IPS-NIHi7 (cell line): ENCODE results near the gene NNT.
A peak's percentile ranks its signal among the peaks of the same experiment; 100 is the strongest.

Experiments used
- DNase-seq: peaks from one replicate; pipeline ENCODE4 v3.0.0; 2012; ENCODE audit warnings: mixed read lengths; ENCODE audit errors: extremely low spot score

NNT gene

GRCh38 chr5:43623048-43623680 is 20.2 kb downstream of the NNT start:
- DNase-seq: no peak

- DNase-seq: peak; percentile 85
Measured at GRCh38 chr5:43627028-43627427, 24.0 kb downstream of the NNT start.

DNA sequence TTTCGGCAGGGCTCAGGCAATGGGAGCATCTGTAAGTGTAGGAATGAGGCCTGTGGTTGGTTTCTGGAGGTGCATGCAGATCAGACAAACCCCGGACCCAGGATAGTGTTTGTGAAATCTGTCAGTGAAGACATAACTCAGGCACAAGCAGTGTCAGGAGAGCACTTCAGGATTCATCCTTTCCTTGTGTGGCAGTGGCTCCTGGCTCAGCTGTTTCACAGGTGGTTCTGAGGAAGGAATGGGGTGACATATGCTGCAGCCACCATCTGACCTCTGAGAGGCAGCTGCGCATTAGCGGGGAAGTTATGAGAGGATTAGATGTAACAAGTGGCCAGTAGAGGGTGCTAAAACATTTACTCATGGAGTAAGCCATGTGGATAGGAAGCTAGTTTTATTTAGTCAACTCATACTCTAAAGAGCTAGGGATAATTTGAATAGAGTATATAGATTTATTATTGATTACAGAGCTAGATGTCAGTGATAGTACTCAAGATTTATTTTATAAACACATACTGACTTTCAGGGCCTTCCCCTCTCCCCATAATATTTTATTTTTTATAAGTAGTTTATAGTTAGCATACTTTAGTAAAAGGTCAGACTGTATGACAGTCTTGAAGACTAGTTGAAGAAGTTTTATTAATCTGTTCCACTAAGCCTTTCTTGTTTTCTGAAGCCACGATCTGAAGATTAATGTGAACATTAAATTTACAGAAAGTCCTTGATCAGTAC is 28.4 kb downstream of the NNT start:
- peak; percentile 69 for DNase-seq

DNA sequence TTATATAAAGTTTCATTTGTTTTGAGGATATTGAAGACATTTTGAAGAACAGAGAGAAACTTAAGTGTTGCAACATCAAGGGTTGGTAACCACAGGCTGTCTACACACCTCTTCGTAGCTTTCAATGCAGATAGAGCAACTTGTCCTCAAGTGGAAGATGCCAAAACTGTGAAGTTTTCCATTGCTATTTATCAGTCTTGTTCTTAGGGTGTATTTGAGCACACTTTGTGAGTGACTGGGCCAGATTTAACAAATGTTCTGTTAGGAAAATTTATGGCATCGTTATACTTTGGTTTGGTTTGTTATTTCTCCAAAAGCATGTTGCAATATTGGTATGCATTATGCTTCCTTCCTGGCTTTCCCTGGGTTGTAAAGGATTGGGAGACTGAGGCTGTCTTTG is 31.6 kb downstream of the NNT start:
- no peak for DNase-seq

DNA sequence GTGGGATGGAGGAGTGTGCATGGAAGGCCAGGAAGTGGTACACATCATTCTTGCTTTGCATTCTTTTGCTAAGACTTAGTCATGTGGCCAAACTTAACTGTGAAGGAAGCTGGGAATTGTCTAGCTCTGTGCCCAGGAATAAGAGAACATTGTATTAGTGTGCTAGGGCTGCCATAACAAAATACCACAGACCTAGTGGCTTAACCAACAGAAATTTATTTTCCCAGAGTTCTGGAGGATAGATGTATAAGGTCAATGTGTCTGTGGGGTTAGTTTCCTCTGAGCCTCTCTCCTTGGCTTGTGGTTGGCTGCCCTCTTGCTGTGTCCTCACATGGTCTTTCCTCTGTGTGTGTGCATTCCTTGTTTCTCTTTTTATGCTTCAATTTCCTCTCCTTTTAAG is 32.4 kb downstream of the NNT start:
- no peak for DNase-seq

DNA sequence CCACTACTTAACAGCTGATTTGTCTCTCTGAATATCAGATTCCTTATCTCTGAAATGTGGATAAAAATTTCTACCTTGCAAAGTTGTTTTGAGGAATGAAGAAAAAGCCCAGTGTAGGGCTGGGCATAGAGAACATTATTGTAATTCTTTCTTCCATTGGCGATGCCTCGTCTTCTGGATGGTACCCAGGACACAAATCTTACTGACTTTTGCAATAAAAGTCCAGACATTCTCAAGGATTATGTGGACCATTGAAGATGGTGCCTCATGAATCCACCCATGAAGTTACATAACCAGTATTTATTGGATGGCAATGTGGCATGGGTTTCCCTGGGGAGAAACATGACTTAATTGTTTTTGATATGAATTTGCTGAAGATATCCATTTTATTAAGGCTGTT is 33.1 kb downstream of the NNT start:
- no peak for DNase-seq

- DNase-seq: no peak
Measured at GRCh38 chr5:43637416-43637815, 34.4 kb downstream of the NNT start.

DNA sequence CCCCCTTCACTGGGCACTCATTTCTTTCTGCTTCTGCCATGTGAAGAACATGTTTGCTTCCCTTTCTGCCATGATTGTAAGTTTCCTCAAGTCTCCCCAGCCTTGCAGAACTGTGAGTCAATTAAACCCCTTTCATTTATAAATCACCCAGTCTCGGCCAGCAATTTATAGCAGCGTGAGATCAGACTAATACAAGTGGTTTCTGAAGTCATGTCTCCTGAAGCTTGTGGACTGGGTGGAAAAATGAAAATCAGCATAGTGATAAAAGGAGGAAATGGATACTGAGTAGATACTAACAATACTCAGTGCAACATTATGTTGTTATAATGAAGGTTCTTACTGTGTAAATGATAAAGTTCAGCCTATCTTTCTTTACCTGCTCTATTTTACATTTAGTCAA is 35.1 kb downstream of the NNT start:
- DNase-seq: no peak

- no peak for DNase-seq
Measured at GRCh38 chr5:43638546-43638945, 35.6 kb downstream of the NNT start.

GRCh38 chr5:43639566-43639965 is 36.6 kb downstream of the NNT start:
- DNase-seq: no peak

- no peak for DNase-seq
Measured at GRCh38 chr5:43642428-43642827, 39.4 kb downstream of the NNT start.

DNA sequence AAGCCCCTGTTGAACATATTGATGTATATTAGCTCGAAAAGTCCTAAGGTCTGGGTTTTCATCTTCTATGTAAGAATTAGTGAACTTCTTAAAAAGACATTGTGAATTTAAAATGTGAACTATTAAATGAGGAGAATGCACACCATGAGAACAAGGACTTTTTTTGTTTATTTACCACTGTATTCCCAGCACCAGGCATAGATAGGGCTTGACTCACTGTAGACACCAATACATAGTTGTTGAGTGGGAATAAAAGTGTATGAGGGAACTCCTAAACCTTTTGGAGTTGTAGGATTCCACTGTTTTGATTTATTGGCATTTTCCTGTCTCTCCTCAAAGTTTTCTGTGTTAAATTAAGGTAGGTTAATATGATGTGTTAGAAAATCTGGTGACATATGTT is 40.3 kb downstream of the NNT start:
- DNase-seq: no peak

DNA sequence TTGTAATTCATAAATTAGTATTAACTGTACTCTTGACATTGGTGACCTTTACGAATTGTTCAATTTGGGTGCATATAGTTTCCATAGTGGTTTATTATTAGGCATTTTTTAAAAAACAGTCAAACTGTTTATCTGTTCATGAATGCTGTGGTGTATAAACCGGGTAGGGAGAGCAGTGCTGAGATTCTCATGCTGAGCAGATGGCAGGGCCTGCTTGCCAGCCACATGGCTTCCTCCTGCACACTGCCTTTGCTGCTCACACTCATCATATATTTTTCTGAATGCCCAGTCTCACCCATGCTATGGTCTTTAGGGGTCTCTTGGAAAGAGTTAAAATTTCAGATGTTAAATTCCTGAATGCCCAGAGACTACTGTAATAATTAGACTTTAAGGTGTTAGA is 40.8 kb downstream of the NNT start:
- DNase-seq: no peak

GRCh38 chr5:43646992-43647391 is 44.0 kb downstream of the NNT start:
- DNase-seq: no peak

- DNase-seq: no peak
Measured at GRCh38 chr5:43647789-43648188, 44.8 kb downstream of the NNT start.

DNA sequence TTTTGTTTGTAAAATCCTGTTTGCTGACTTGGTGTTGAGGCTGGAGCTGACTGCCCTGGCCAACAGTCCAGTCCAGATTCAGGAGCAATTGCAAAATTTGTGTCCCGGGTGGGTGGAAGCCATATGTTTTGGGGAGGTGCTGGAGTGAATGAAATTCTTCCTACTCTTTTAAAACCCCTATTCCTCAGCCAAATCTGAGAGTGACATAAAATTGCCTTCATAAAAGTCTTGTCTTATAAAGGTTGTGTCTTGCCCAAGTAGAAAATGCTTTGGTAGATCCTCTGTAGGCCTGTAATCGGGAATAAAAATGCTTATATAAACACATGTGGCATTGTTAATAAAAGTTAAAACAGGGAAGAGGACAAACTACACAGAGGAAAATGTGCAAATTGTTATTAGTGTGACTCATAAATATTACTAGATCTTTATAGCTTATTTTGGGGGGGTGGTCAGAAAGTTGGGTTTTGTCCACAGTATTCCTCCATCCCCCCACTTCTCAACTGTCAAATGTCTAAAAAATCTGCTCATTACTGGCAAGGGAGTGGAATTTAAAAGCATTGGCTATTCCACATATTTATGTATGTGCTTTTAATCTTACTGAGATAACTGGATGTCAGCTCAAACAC is 45.6 kb downstream of the NNT start:
- no peak for DNase-seq

- DNase-seq: no peak
Measured at GRCh38 chr5:43649256-43649655, 46.3 kb downstream of the NNT start.

- DNase-seq: no peak
Measured at GRCh38 chr5:43652537-43653302, 49.7 kb downstream of the NNT start.

DNA sequence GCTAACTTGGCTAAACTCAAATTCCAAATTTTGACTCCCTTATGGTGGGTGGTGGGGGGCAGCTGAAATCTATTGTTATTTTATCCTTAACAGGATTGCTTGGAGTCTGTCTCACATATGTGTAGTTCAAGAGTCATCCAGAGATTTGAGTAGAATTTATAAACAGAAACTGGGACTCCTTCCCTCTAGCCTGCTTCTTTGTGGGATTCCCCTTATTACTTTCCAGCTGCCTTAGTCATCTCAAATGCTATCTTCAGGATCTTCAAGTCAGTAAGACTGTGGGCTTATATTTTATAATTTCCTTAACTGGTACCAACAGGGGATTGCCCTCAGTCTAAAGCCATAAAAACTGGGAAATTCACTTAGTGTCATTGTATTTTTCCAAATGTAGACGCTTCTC is 55.5 kb downstream of the NNT start:
- DNase-seq: no peak

DNA sequence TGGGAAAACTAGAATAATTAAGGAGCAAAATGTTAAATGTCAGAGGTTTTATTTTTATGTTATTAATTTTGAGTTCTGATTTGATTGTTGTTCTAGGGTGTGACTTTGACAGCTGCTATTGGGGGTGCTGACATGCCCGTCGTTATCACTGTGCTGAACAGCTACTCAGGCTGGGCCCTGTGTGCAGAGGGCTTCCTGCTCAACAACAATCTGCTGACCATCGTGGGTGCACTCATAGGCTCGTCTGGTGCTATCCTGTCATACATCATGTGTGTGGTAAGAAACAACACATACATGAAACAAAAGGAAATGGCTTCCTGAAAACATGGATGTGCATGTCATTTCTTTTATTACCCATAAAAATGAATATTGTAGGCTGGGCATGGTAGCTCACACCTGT is 56.1 kb downstream of the NNT start:
- DNase-seq: no peak

DNA sequence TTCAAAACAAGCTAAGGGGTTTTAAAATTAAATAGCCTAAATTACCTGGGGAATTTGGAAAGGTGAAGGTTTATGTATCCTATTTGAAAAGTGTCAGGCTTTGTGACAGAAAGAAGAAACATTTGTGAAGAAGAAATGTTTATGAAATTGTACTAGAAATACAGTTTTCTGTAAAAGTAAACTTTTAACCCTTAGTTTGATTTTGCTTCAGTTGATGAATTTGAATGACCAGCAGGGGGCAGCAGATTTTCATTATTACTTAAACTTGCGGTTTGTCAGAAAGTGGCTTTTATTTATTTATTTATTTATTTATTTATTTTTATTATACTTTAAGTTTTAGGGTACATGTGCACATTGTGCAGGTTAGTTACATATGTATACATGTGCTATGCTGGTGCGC is 58.1 kb downstream of the NNT start:
- DNase-seq: no peak

DNA sequence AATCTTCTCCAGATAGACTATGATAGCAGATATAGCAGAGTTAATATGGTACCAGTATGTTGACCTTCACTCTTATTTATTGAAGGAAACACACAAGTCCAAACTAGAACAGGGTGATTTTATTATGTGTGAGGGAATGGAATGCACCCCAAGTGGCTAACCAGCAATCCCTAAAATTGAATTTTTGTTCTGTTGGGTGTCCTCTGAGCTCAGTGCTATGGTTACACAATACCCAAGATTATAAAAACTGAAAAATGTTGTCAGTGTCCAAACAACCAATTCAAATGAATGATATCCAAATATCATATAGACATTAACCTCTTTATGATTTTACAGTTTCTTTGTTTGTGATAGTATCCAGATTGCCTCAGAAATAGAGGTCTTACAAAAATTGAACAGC is 60.9 kb downstream of the NNT start:
- no peak for DNase-seq
